Measurements from ENCODE around the gene ELN.

Gene ELN

GRCh38 chr7:74097937-74098614, 70.1 kb downstream of the ELN start:
- no peak for DNase-seq

GRCh38 chr7:74099031-74099430, 71.1 kb downstream of the ELN start:
- DNase-seq: no peak

GRCh38 chr7:74101061-74101681, 73.2 kb downstream of the ELN start:
- no peak for DNase-seq

GRCh38 chr7:74103219-74103772, 75.3 kb downstream of the ELN start:
- no peak for DNase-seq

- no peak for DNase-seq
Measured at GRCh38 chr7:74104702-74105101, 76.7 kb downstream of the ELN start.

GRCh38 chr7:74105992-74106391, 78.0 kb downstream of the ELN start:
- DNase-seq: no peak

- no peak for DNase-seq
Measured at GRCh38 chr7:74106846-74107245, 78.9 kb downstream of the ELN start.

GRCh38 chr7:74115326-74115725, 87.4 kb downstream of the ELN start:
- no peak for DNase-seq

- no peak for DNase-seq
Measured at GRCh38 chr7:74116356-74116755, 88.4 kb downstream of the ELN start.

All from cortex of kidney (tissue), 1 donor.